ENCODE measurements around the gene HSPA1L.

The HSPA1L gene

GRCh38 chr6:31837369-31838113, 22.5 kb upstream of the HSPA1L start:
- ATAC-seq = no peak
- TF ChIP-seq ZNF565 (CRISPR knock-in tag; conservative IDR thresholded peaks at IDR 0.05; ENCODE audit: low read depth) = no peak

DNA sequence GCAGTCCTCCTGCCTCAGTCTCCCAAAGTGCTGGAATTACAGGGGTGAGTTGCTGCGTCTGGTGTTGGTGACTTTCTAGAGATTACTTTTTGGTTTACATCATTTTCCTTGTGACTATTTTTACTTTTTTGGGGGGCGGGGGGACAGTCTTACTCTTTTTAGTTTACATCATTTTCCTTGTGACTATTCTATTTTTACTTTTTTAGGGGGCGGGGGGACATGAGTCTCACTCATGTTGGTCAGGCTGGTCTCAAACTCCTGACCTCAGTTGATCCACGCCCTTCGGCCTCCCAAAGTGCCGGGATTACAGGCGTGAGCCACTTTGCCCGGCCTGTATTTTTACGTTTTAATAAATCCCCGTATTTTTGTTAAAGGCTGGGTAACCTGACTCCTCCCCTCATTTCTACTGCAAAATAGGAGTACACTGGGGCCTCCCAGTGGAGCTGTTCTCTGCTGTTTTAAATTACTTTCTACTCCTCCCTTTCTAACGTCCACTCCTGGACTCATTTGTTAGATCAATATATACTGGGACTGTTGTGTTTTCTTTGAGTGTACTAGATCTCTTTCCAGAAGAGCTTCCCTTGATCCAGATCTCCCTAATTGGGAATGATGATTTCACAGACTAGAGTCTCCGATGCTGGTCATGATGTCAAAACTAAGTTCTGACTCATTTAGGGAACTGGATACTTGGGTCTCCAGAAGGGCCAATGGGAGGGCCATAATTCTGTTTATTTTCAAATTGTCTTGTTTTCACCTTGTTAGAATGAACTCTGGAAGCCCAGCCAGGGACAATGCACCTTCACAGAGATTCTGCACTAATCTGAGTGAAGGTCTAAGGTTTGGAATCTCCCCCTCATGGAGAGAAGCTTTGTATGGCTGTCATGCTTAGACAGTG, 21.6 kb upstream of the HSPA1L start:
- no peak for TF ChIP-seq OSR1 (CRISPR knock-in tag; IDR thresholded peaks at IDR 0.05)
- TF ChIP-seq TSHZ2 (CRISPR knock-in tag; IDR thresholded peaks at IDR 0.05) = no peak
- TF ChIP-seq BACH2 (CRISPR knock-in tag; IDR thresholded peaks at IDR 0.05; ENCODE audit: borderline replicate concordance) = no peak
- TF ChIP-seq TOX (CRISPR knock-in tag; IDR thresholded peaks at IDR 0.05; ENCODE audit: borderline replicate concordance) = no peak
- TF ChIP-seq ZNF70 (CRISPR knock-in tag; IDR thresholded peaks at IDR 0.05) = no peak
- TF ChIP-seq PPARA (CRISPR knock-in tag; IDR thresholded peaks at IDR 0.05; ENCODE audit: borderline replicate concordance) = no peak
- no peak for TF ChIP-seq ZFP30 (CRISPR knock-in tag; IDR thresholded peaks at IDR 0.05)
- no peak for TF ChIP-seq RARB (CRISPR knock-in tag; IDR thresholded peaks at IDR 0.05)
- TF ChIP-seq CSRNP3 (CRISPR knock-in tag; IDR thresholded peaks at IDR 0.05) = no peak
- TF ChIP-seq SNAI2 (CRISPR knock-in tag; IDR thresholded peaks at IDR 0.05) = no peak
- no peak for TF ChIP-seq ISL1 (CRISPR knock-in tag; IDR thresholded peaks at IDR 0.05)
- TF ChIP-seq, protein P1, sequence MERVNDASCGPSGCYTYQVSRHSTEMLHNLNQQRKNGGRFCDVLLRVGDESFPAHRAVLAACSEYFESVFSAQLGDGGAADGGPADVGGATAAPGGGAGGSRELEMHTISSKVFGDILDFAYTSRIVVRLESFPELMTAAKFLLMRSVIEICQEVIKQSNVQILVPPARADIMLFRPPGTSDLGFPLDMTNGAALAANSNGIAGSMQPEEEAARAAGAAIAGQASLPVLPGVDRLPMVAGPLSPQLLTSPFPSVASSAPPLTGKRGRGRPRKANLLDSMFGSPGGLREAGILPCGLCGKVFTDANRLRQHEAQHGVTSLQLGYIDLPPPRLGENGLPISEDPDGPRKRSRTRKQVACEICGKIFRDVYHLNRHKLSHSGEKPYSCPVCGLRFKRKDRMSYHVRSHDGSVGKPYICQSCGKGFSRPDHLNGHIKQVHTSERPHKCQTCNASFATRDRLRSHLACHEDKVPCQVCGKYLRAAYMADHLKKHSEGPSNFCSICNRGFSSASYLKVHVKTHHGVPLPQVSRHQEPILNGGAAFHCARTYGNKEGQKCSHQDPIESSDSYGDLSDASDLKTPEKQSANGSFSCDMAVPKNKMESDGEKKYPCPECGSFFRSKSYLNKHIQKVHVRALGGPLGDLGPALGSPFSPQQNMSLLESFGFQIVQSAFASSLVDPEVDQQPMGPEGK (CRISPR knock-in tag; IDR thresholded peaks at IDR 0.05; ENCODE audit: borderline replicate concordance) = no peak
- TF ChIP-seq POU6F1 (CRISPR knock-in tag; IDR thresholded peaks at IDR 0.05; ENCODE audit: borderline replicate concordance, low read depth) = no peak
- no peak for TF ChIP-seq ZNF8 (CRISPR knock-in tag; IDR thresholded peaks at IDR 0.05)
- ATAC-seq = peak; percentile 25

DNA sequence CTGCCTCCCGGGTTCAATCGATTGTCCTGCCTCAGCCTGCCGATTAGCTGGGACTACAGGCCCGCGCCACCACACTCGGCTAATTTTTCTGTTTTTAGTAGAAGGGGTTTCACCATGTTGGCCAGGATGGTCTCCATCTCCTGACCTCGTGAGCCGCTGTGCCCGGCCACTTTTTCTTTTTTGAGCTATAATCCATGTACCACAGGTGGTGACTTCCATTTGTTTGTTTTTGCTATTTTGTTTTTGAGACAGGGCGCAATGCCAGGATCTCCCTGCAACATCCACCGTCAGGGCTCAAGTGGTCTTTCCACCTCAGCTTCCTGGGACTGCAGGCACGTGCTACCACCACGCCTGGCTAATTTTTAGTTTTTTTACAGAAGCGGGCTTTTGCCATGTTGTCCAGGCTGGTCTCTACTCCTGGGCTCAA, 21.0 kb upstream of the HSPA1L start:
- no peak for ATAC-seq
- TF ChIP-seq, protein P2, sequence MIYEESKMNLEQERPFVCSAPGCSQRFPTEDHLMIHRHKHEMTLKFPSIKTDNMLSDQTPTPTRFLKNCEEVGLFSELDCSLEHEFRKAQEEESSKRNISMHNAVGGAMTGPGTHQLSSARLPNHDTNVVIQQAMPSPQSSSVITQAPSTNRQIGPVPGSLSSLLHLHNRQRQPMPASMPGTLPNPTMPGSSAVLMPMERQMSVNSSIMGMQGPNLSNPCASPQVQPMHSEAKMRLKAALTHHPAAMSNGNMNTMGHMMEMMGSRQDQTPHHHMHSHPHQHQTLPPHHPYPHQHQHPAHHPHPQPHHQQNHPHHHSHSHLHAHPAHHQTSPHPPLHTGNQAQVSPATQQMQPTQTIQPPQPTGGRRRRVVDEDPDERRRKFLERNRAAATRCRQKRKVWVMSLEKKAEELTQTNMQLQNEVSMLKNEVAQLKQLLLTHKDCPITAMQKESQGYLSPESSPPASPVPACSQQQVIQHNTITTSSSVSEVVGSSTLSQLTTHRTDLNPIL (CRISPR knock-in tag; IDR thresholded peaks at IDR 0.05; ENCODE audit: low read depth) = no peak
- no peak for TF ChIP-seq OSR1 (CRISPR knock-in tag; IDR thresholded peaks at IDR 0.05)
- TF ChIP-seq RARB (CRISPR knock-in tag; IDR thresholded peaks at IDR 0.05) = no peak
- no peak for TF ChIP-seq CSDC2 (CRISPR knock-in tag; IDR thresholded peaks at IDR 0.05)
- no peak for TF ChIP-seq SNAI2 (CRISPR knock-in tag; IDR thresholded peaks at IDR 0.05)
- no peak for TF ChIP-seq ZFP30 (CRISPR knock-in tag; IDR thresholded peaks at IDR 0.05)
- TF ChIP-seq ARNTL (CRISPR knock-in tag; IDR thresholded peaks at IDR 0.05; ENCODE audit: borderline replicate concordance, low read depth) = no peak
- TF ChIP-seq GLIS3 (CRISPR knock-in tag; IDR thresholded peaks at IDR 0.05) = no peak
- TF ChIP-seq ZC3H10 (CRISPR knock-in tag; IDR thresholded peaks at IDR 0.05) = no peak
- no peak for TF ChIP-seq BACH2 (CRISPR knock-in tag; IDR thresholded peaks at IDR 0.05; ENCODE audit: borderline replicate concordance)
- TF ChIP-seq ZNF8 (CRISPR knock-in tag; IDR thresholded peaks at IDR 0.05) = no peak
- TF ChIP-seq, protein P1 (CRISPR knock-in tag; IDR thresholded peaks at IDR 0.05; ENCODE audit: borderline replicate concordance) = no peak
- TF ChIP-seq TSHZ2 (CRISPR knock-in tag; IDR thresholded peaks at IDR 0.05) = no peak
